Daoy (cell line): ENCODE data around the gene TMEM106A. TPM values are rescaled to one million over a fixed set of nuclear protein-coding genes. Genes with fewer than 3 reads are reported as not detected.
"Not testable (repeated sequence)": the region's sequence is repeated elsewhere in the genome, so short reads cannot be mapped to it uniquely, and the experiment has no call there.

ENCODE experiments used
- DNase-seq: peaks from one replicate; pipeline ENCODE4 v3.0.0-alpha.2; 2015; ENCODE audit warnings: low read depth
- total RNA-seq: library from RNA; depleted of rRNA; stranded (reverse); fragments of >200 nt; shearing (Covaris generic); gene quantifications from 2 replicates; pipeline ENCODE4 v1.2.3, GENCODE V29; 2014; rRNA removed

The TMEM106A gene
- 1.8 and 3.8 TPM in 2 replicates for total RNA-seq

GRCh38 chr17:43211480-43212402 lies at the start of gene TMEM106A:
TMEM106A (plus strand) TSS chr17:43211875; CDS start chr17:43213042, 1,167 bp downstream.
- DNase-seq: peak; percentile 85

GRCh38 chr17:43165971-43166370 lies 45.7 kb upstream of the TMEM106A start:
- DNase-seq: not testable (repeated sequence)

DNA sequence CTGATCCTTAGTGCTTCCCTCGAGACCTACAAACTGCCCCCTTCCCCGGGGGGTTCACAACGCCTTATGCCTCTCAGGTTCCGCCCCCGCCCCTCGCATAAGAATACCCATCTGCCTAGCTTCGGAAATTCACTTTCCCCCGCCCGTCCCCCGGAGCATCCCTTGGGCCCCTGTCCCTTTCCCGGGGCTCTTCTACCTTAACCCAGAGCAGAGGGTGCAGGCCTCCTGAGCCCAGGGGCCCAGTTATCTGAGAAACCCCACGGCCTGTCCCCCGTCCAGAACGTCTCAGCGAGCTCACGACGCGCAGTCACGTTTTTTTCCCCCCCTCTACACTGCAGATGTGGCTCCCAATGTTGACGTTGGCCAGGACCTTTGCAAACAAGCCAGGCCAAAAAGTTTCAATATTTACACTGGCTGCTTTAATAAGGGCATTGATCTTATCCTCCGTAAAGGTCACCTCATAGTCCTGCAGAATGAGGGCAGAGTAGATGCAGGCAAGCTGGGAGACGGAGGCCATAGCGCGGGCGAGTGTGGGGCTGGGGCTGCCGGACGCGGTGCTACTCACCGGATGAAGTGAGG lies 42.0 kb upstream of the TMEM106A start:
- no peak for DNase-seq

DNA sequence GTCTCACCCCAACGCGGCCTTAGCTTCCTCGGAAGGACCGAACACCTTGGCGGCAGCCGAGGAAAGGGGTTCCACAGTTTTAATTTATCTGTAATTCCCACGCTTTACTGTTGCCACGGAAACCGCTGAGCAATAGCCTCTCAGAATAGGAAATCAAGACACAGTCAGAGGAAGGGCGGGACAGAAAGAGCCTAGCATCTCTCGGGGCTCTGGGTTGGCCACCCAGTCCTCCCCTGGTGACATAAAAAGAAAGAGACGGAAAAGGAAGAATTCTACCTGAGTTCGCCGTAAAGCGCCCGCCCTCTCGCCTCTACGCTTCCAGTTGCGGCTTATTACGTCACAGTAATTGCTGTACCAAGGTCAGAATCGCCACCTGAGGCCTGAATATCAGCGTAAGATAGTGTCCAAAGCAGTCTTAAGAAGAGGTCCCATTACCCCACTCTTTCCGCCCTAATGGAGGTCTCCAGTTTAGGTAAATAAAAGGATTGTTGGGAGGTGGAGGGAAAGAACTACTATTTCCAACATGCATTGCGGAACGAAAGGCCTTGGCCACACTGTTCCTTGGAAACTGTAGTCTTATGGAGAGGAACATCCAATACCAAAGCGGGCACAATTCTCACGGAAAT lies 41.4 kb upstream of the TMEM106A start:
- DNase-seq: peak; percentile 89

GRCh38 chr17:43170766-43171585 lies 40.7 kb upstream of the TMEM106A start, which contains the start of gene NBR1:
NBR1 (plus strand) TSS chr17:43171214; CDS start chr17:43175800, 4,586 bp downstream.
- peak; percentile 96 for DNase-seq

- DNase-seq: peak; percentile 83
Observed at GRCh38 chr17:43171586-43172487, 39.8 kb upstream of the TMEM106A start.

DNA sequence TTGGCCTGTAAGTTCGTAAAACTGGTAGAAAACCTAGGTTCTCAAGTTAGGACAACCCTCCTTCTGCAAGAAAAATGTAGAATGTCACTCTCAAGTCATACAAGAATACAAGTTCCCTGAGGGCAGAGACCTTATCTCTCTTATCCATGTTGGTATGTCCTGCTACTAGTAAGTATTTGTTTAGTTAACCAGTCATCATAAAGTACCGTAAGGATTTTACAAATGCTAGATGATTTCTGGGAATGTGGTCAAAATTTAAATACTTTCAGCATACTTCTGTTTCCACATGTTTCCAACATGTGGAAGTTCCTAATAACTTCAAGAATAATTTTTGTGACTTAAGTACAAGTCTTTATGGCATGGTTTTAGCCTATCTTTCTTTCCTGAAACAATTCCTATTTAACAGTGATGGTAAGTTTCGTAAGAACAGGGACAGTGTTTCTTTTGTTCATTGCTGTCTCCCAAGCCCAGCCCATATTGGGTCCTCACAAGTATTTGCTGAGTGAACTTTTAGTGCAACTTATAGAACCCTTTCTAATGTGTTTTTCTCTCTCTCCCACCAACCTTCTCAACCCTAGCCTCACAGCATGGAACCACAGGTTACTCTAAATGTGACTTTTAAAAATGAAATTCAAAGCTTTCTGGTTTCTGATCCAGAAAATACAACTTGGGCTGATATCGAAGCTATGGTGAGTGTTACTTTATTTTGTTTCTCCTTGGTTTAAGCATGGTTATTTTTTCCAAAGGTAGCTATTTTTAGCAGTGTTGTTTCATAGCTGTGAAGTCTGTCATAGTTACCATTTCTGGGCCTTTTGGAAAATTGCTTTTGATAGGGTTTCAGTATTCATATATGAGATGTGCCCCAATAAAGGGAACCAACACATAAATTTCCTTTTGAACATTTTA lies 36.2 kb upstream of the TMEM106A start:
- DNase-seq: no peak

DNA sequence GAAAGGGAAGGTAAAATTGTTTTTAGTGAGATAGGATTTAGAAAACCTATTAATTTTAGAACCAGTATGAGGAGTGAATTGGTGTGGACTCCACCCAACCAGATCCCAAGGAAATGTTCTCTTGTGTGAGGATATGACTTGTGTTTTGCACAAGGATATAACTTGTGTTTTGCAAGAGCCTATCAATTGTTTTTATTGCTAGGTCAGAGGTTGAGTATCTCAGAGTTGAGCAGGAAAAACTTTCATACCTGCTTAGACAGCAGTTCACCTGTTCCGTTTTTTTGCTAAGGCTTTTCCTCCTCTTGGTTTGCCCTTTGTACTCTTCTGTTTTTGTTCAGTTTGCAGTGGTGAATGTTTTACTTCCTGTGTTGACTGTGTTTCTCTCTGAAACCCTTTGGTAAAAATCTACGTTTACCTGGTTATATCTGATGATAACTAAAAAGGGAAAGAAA lies 35.5 kb upstream of the TMEM106A start:
- DNase-seq: no peak

DNA sequence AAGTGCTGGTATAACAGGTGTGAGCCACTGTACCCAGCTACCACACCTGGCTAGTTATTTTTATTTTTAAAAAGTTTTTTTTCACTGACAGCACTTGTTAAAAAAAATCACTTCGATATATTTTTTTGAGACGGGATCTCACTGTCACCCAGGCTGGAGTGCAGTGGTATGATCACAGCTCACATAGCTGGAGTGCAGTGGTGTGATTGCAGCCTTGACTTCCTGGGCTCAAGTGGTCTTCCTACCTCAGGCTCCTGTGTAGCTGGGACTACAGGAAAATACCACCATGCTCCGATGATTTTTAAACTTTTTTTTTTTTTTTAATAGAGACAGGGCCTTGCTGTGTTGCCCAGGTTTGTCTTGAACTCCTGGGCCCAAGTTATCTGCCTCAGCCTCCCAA lies 27.8 kb upstream of the TMEM106A start:
- DNase-seq: no peak

DNA sequence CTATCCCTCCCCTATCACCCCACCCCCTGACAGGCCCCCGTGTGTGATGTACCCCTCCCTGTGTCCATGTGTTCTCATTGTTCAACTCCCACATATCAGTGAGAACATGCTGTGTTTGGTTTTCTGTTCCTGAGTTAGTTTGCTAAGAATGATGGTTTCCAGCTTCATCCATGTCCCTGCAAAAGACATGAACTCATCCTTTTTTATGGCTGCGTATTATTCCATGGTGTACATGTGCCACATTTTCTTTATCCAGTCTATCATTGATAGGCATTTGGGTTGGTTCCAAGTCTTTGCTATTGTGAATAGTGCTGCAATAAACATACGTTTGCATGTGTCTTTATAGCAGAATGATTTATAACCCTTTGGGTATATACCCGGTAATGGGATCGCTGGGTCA lies 25.0 kb upstream of the TMEM106A start:
- DNase-seq: not testable (repeated sequence)

DNA sequence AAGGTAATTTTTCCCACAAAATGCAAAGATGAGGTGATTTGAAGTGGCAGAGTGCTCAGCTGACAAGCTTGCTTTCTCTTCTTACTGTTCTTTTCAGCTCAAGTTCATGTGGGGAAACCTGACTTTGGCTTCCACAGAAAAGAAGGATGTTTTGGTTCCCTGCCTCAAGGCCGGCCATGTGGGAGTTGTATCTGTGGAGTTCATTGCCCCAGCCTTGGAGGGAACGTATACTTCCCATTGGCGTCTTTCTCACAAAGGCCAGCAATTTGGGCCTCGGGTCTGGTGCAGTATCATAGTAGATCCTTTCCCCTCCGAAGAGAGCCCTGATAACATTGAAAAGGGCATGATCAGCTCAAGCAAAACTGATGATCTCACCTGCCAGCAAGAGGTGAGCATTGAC lies 18.4 kb upstream of the TMEM106A start:
- DNase-seq: no peak

DNA sequence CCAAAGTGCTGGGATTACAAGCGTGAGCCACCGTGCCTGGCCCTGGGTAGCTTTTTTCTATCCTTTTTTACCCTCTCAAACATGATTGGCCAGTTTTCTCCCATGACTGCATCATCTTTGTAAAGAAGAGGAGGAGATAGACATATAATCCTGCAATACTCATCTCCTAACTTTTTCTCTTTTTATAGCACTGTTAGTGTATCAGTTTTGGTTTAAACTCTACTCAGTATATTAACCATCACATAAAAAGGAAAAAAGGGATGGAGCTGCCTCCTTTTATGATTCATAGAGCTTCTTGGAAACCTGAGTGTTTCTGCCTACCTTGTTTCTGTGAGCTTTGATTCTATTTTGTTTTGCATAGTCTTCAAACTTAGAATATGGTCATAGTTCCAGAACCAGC lies 12.0 kb upstream of the TMEM106A start:
- DNase-seq: no peak

DNA sequence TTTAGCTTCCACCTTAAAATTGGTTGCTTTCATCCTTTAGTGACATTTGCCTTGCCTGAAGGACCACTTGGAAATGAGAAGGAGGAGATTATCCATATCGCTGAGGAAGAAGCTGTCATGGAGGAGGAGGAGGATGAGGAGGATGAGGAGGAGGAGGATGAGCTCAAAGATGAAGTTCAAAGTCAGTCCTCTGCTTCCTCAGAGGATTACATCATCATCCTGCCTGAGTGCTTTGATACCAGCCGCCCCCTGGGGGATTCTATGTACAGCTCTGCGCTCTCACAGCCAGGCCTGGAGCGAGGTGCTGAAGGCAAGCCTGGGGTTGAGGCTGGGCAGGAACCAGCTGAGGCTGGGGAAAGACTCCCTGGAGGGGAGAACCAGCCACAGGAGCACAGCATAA lies 11.5 kb upstream of the TMEM106A start:
- no peak for DNase-seq

- not testable (repeated sequence) for DNase-seq
Observed at GRCh38 chr17:43203013-43203412, 8.7 kb upstream of the TMEM106A start.

GRCh38 chr17:43210576-43210975 lies 1.1 kb upstream of the TMEM106A start:
- no peak for DNase-seq

DNA sequence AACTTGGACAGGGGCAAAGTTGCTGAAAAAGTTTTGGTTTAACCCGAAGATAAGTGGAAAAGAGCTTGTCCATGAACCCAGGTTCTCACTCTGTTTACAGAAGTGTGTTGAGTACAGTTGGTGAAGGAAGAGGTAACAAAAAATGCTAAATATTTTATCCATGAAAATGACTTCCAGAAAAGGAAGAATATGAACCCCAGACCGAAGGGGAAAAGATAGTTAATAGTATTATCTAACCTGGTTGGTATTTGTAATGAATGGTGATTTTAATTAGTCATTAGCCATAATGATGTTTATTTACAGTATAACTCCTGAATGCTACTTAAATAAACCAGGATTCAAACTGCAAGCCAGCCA lies 574 bp upstream of the TMEM106A start:
- DNase-seq: no peak

DNA sequence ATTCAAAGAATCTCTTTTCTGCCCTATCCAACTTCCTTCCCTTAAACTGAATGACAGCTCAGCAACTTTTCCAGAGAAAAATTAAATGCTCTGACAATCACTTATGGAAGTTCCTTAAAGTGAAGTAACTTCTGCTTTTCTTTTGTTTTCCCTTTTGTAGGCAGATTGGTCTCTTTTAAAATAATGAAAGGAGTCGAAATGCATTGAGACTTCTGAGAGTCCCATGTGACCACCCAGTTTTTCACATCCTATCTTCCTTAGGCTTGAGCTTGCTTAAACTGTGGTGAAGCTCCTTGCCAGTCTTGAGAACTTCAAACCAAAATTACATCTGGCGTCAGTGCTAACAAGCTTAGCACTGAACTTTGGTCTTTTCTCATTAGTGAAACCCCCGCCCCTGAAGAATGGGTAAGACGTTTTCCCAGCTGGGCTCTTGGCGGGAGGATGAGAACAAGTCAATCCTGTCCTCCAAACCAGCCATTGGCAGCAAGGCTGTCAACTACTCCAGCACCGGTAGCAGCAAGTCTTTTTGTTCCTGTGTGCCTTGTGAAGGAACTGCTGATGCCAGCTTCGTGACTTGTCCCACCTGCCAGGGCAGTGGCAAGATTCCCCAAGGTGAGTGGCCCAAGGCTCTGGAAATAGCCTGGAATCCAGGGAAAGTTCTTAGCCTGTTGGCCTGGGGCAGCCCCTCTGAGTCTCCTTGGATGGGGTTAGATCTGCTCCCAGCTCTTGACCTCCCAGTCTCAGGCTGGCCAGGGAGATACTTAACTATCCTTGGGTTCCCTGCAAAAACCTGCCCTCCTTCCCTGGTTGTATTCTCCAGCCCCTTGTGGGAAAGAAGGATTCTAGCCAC lies 1.2 kb downstream of the TMEM106A start:
- DNase-seq: no peak

DNA sequence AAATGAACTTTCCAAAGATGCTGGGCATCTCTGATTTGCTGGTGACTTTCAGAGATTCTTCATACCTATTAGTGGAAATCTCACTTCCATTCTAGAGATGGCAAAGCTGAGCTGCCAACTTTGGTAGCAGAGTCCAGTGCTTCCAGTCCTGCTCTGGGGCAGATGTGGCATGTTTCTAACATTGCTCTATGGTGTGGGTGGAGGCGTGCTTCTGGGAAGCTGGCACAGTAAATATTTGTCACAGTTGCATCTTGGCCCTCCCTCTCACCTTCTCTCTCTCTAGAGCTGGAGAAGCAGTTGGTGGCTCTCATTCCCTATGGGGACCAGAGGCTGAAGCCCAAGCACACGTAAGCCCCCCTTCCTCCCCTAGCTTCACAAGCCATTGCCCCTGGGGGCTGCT lies 1.9 kb downstream of the TMEM106A start:
- DNase-seq: no peak

GRCh38 chr17:43215341-43215740 lies 3.7 kb downstream of the TMEM106A start:
- DNase-seq: no peak
